ENCODE results near the gene ACVR1C. TPM values are rescaled to one million over a fixed set of nuclear protein-coding genes. Genes with fewer than 3 reads are reported as not detected.

Gene ACVR1C
- total and polyA plus RNA-seq, 2 donors (not counting 1 experiment from before 2014, with no cell fraction given) = 0.24 to 0.52 TPM

GRCh38 chr2:157657101-157657500 is 28.4 kb upstream of the ACVR1C start:
- Mint-ChIP-seq H3K27ac (no peak overlapping the region), H3K4me1 (no peaks in the 10 kb centered on the region), H3K9me3 (ENCODE audit: insufficient read depth) (no peaks in the 10 kb centered on the region), H3K27me3 (peaks cover 10% of the 10 kb centered on the region), H3K4me3 (no peak overlapping the region)
- ChIA-PET POLR2A (no interaction called here), CTCF (no interaction called here)
- H2AFZ ChIP-seq (ENCODE audit: insufficient read depth, low read depth, low read length, poor library complexity, severe bottlenecking) = no peak overlapping the region
- H3K9me3 ChIP-seq (ENCODE audit: control extremely low read depth in 1 of 3, control insufficient read depth in 2 of 3, insufficient read depth in 1 of 3, low read length in 2 of 3) = no peaks in the 10 kb centered on the region
- no peak overlapping the region for H3K4me2 ChIP-seq (replicated peaks; ENCODE audit: low read depth, low read length, poor library complexity, severe bottlenecking)
- ATAC-seq (ENCODE audit: low read depth) (no peak), DNase-seq (no peak)
- intact Hi-C loops (cut with micrococcal nuclease) = no loop called here
- no peak for TF ChIP-seq CTCF (IDR thresholded peaks at IDR 0.05)
- TF ChIP-seq EZH2 (IDR thresholded peaks at IDR 0.05; ENCODE audit: borderline replicate concordance, insufficient read depth, low read depth, low read length, poor library complexity, severe bottlenecking) = no peak
- H3K4me3 ChIP-seq (ENCODE audit: control extremely low read depth in 1 of 5, extremely low read depth in 1 of 5, insufficient read depth in 1 of 5, low read depth in 2 of 5, low read length in 4 of 5) = no peak overlapping the region
- no peak overlapping the region for H3K9ac ChIP-seq (ENCODE audit: low read length)
- no peaks in the 10 kb centered on the region for H3K79me2 ChIP-seq (ENCODE audit: control insufficient read depth, insufficient read depth, low read length)
- H3K4me1 ChIP-seq (ENCODE audit: control insufficient read depth in 2 of 2, insufficient read depth in 2 of 2, low read length in 2 of 2) = no peaks in the 10 kb centered on the region
- no peaks in the 10 kb centered on the region for H4K20me1 ChIP-seq (ENCODE audit: control insufficient read depth, insufficient read depth, low read length, poor library complexity, severe bottlenecking)
- no peaks in the 10 kb centered on the region for H3K27me3 ChIP-seq (replicated peaks in 1 of 4; ENCODE audit: control extremely low read depth in 1 of 4, control insufficient read depth in 3 of 4, insufficient read depth in 4 of 4, low read length in 3 of 4)
- H3K36me3 ChIP-seq (replicated peaks in 1 of 2; ENCODE audit: control extremely low read depth in 1 of 2, control insufficient read depth in 1 of 2, extremely low read depth in 1 of 2, insufficient read depth in 2 of 2, low read length in 1 of 2) = no peaks in the 10 kb centered on the region
- no peak overlapping the region for H3K27ac ChIP-seq (ENCODE audit: low read length in 2 of 2)
- WGBS (ENCODE audit: insufficient coverage) = 93% methylated on average over 2 of the region's 4 CpGs

DNA sequence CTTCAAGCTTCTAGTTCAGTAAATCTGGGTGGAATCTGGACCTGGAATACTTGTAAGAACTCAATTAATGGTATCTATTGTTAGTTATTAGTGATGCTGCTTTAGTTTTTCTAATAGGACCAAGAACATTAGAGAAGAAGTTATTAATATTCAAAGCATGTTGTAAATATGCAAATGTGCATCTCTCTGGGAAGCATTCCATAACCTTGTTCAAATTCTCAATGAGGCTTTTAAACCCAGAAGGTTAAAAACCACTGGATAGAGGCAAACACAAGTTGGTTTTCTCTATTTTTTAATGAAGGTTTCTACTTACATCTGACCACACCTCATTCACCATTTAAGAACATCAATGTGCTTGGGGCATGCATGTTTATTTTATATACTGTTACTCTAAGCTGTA is 16.1 kb upstream of the ACVR1C start:
- H3K9ac ChIP-seq (ENCODE audit: low read length) = no peak overlapping the region
- ChIA-PET POLR2A (no interaction called here), CTCF (interaction anchor here (1.6 kb wide), 1 partner anchor 379 kb away, joined by 4 read pairs; no protein-coding TSS in a partner anchor)
- H3K27me3 ChIP-seq (replicated peaks in 1 of 4; ENCODE audit: control extremely low read depth in 1 of 4, control insufficient read depth in 3 of 4, insufficient read depth in 4 of 4, low read length in 3 of 4) = no peaks in the 10 kb centered on the region
- ATAC-seq (ENCODE audit: low read depth) (no peak), DNase-seq (no peak)
- H3K79me2 ChIP-seq (ENCODE audit: control insufficient read depth, insufficient read depth, low read length) = no peaks in the 10 kb centered on the region
- H3K9me3 Mint-ChIP-seq (ENCODE audit: insufficient read depth) = no peaks in the 10 kb centered on the region
- H2AFZ ChIP-seq (ENCODE audit: insufficient read depth, low read depth, low read length, poor library complexity, severe bottlenecking) = no peak overlapping the region
- H3K36me3 ChIP-seq (replicated peaks in 1 of 2; ENCODE audit: control extremely low read depth in 1 of 2, control insufficient read depth in 1 of 2, extremely low read depth in 1 of 2, insufficient read depth in 2 of 2, low read length in 1 of 2) = no peaks in the 10 kb centered on the region
- no peak overlapping the region for H3K4me3 Mint-ChIP-seq
- no peaks in the 10 kb centered on the region for H4K20me1 ChIP-seq (ENCODE audit: control insufficient read depth, insufficient read depth, low read length, poor library complexity, severe bottlenecking)
- TF ChIP-seq CTCF (IDR thresholded peaks at IDR 0.05) = no peak
- no peak for TF ChIP-seq EZH2 (IDR thresholded peaks at IDR 0.05; ENCODE audit: borderline replicate concordance, insufficient read depth, low read depth, low read length, poor library complexity, severe bottlenecking)
- peaks cover 12% of the 10 kb centered on the region for H3K27me3 Mint-ChIP-seq
- peaks cover 0 to 1% (median 0%) of the 10 kb centered on the region in 3 donors for H3K9me3 ChIP-seq (ENCODE audit: control extremely low read depth in 1 of 3, control insufficient read depth in 2 of 3, insufficient read depth in 1 of 3, low read length in 2 of 3)
- H3K4me1 ChIP-seq (ENCODE audit: control insufficient read depth in 2 of 2, insufficient read depth in 2 of 2, low read length in 2 of 2) = no peaks in the 10 kb centered on the region
- no peaks in the 10 kb centered on the region for H3K4me1 Mint-ChIP-seq
- H3K27ac Mint-ChIP-seq = no peak overlapping the region
- H3K4me2 ChIP-seq (replicated peaks; ENCODE audit: low read depth, low read length, poor library complexity, severe bottlenecking) = no peak overlapping the region
- intact Hi-C loops (cut with micrococcal nuclease) = no loop called here
- H3K27ac ChIP-seq (ENCODE audit: low read length in 2 of 2) = no peak overlapping the region
- H3K4me3 ChIP-seq (ENCODE audit: control extremely low read depth in 1 of 5, extremely low read depth in 1 of 5, insufficient read depth in 1 of 5, low read depth in 2 of 5, low read length in 4 of 5) = no peak overlapping the region
